ENCODE data around the gene WEE1.
"Not testable (repeated sequence)": the region's sequence is repeated elsewhere in the genome, so short reads cannot be mapped to it uniquely, and the experiment has no call there.

Gene WEE1

GRCh38 chr11:9600644-9601036, 27.2 kb downstream of the WEE1 start:
- DNase-seq = no peak

DNA sequence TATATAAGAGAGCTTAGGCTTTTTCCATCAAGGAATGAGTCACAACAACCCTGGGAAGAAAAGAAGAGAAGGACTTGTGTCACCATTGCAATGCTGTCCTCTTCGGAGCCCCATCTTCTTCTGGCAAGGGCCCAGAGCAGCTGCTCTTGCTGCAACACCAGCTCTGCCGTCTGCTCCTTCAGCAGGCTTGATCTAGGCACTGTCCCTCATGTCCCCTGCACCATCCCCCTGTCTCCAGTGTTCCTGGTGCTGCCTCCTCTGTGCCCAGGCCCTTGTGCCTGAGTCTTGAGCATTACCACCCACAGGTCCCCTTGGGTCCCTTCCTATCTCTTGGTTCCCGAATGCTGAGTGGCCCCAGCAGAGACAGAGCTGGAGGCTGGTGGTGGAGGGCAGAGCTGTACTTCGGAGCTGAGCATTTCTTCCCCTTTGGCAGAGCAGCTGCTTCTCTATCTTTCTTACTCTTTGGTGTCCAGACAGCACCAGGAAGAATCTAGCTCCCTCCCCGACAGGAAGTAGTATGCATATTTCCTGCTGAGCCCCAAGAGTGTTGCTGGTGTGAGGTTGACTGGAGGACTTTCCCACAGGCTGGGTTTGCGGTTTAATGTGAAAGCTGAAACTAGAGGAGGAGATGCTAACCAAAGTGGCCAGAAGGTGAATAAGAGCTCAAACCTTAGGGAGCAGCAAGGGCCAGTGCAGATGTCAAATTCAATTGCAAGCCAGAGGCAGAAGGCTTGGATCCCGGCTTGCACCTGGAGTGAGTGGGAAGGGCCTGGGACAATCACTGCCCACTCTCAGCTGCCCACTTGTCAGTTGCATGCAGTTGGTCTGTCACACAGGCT, 27.8 kb downstream of the WEE1 start:
- peak; percentile 94 for DNase-seq

- no peak for DNase-seq
Measured at GRCh38 chr11:9601876-9602199, 28.4 kb downstream of the WEE1 start.

DNA sequence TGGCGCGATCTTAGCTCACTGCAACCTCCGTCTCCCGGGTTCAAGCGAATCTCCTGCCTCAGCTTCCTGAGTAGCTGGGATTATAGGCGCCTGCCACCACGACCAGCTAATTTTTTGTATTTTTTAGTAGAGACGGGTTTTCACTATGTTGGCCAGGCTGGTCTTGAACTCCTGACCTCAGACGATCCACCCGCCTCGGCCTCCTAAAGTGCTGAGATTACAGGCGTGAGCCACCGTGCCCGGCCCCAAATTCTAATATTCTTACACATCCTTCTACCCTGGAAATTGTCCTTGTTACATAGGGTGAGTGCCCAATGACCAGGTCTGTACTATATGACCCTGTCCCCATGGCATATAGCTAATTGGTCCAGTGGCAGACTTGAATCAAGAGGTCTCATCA, 29.7 kb downstream of the WEE1 start:
- DNase-seq = not testable (repeated sequence)

GRCh38 chr11:9604134-9604533, 30.7 kb downstream of the WEE1 start:
- DNase-seq = peak; percentile 66

DNA sequence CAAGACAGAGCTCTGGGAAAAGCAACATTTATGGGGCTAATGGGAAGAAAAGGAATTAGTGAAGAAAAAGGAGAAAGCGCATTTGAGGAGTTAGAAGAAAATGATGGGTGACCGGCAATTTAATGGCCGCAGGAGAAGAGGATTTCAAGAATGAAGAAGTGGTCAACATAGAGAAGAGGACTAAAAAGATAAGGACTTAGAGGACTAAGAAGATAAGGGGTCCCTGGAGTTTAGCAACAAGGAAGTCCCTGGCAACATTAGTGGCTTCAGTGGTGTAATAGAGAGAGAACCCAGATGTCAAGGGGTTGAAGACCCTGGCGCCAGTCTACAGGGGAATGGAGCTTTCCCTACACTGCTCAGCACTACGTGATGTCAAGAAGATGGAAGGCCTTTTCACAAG, 32.3 kb downstream of the WEE1 start:
- DNase-seq = peak; percentile 84

DNA sequence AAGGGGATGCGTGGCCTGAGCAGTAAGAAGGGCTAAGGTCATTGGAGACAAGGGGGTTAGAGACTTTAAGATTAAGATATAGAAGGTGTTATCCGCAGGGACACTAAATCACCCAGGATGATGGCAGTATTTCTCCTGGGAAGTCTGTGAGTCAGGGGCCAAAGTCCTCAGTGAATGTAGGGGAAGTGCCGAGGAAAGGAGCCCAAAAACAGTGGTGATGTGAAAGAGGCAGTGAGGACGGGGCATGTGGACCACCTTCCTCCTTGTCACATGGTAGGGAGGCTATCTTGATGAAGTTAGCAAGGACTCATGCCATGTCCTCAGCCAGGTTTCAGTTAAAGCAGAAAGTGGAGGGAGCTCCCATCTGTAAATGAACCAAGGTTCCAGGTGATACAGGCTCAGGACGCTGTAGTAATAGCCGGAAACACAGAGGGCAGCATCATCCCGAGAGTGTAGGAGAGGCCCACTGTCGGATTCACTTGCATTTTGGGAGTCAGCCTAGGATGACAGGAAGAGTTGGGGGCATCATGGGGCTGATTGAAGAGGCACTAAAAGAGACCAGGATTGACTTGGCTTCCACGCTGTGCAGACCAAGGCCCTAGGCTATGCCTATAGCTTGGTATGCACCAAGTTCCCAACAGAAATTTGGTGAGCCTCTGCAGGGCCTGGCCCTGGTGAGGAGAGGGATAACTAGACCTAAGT, 33.5 kb downstream of the WEE1 start:
- DNase-seq = no peak

DNA sequence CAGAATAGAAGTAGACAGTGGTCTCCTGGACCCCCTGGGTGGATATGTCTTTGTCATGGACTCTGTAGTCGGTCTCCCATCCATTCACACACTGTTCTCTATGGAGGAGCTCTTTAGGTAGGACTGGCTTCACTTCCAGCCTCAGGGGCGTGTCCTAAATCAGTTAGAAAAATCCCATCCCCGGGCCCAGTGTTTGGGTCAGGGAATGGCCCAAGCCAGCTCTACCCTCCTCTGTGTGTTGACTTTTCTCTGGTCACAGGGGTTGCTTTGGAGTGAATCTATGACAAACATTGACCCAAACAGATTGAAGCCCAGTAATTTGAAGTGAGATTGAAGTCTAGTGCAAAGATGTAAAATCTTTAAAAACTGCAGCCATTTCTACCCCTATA, 34.0 kb downstream of the WEE1 start:
- DNase-seq = no peak

- no peak for DNase-seq
Measured at GRCh38 chr11:9609002-9609759, 35.7 kb downstream of the WEE1 start.

GRCh38 chr11:9609841-9610240, 36.4 kb downstream of the WEE1 start:
- no peak for DNase-seq

DNA sequence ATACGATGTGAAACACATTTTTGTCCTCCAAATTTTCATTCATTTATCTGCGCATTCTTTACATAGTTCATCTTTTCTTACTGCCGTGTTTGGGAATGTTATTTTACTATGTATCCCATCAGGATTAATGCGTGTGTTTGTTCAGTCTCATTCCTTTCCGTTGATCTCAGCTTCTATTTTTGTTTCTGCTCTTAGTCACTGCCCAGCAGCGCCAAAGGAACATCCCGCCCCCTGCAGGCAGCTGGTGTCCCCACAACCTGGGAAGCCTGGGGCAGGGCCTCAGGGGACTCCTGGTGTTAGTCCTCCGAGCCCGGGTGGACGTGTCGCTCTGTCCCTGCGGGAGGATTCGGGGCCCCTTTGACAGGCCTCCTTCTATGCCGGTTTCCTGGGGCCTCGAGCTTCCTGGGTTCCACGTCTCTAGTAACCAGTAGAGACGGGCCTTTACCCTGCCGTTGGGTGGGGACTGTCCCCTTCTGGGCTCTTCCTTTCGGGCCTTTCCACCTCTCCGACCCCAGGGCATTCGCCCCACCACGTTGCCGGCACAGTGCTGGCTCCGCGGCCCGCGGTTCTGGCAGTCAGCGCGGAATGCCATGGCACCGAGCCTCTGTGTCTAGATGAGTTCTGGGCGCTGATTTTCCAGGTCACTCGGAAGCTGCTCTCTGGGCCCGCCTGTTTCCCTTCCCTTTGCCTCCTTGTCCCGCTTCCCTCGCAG, 39.8 kb downstream of the WEE1 start:
- DNase-seq = peak; percentile 95

GRCh38 chr11:9613830-9614762, 40.6 kb downstream of the WEE1 start:
- DNase-seq = peak; percentile 96

- DNase-seq = peak; percentile 62
Measured at GRCh38 chr11:9615031-9615451, 41.6 kb downstream of the WEE1 start.

DNA sequence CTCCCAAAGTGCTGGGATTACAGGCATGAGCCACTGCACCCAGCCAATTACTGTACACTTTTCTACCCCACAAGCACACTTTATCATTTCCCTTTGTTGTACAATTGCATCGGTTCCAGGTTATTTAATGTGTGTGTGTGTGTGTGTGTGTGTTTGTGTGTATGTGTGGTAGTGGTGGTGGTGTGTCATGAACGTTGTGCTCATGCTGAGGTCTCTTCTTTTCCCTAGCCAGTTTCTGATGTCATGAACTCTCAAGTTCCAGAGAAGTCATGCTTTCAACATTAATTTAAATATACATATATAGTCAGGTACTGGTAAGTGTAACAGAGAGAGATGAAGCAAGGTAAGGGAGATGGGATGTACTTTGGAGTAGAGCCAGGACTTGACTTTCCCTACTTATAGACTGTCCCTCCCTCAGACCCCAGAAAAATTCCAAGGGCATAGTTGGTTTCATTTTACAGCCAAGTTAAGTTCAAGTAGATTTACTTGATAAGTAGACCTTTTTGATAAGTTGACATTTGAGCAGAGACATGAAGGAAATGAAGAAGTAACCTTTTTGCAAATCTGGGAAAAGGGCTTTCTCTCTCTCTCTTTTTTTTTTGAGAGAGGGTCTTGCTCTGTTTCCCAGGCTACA, 42.7 kb downstream of the WEE1 start:
- no peak for DNase-seq

DNA sequence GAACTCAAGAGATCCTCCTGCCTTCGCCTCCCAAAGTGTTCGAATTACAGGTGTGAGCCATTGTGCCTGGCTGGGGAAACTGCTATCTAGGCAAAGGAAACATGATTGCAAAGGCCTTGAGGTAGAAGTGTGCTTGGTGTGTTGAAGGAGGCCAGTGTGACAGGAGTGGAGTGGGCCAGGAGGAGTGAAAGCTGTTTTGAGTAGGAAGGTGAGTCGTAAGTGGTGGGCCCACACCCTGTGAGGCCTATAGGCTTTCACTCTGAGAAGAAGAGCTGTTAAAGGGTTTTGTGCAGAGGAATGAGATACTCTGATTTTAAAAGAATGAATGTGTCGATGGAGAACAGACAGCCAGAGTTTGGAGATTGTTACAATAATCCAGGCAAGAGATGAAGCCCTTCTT, 43.4 kb downstream of the WEE1 start:
- DNase-seq = no peak

GRCh38 chr11:9617940-9618339, 44.5 kb downstream of the WEE1 start:
- DNase-seq = no peak

GRCh38 chr11:9619004-9619403, 45.5 kb downstream of the WEE1 start:
- DNase-seq = no peak

- no peak for DNase-seq
Measured at GRCh38 chr11:9619971-9620370, 46.5 kb downstream of the WEE1 start.

GRCh38 chr11:9622353-9622752, 48.9 kb downstream of the WEE1 start:
- not testable (repeated sequence) for DNase-seq

DNA sequence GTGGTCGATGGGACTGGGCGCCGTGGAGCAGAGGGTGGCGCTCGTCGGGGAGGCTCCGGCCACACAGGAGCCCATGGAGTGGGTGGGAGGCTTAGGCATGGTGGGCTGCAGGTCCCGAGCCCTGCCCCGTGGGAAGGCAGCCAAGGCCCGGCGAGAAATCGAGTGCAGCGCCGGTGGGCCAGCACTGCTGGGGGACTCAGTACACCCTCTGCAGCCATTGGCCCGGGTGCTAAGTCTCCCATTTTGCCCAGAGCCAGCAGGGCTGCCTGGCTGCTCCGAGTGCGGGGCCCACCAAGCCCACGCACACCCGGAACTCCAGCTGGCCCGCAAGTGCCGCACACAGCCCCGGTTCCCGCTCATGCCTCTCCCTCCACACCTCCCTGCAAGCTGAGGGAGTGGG, 49.6 kb downstream of the WEE1 start:
- DNase-seq = not testable (repeated sequence)

DNA sequence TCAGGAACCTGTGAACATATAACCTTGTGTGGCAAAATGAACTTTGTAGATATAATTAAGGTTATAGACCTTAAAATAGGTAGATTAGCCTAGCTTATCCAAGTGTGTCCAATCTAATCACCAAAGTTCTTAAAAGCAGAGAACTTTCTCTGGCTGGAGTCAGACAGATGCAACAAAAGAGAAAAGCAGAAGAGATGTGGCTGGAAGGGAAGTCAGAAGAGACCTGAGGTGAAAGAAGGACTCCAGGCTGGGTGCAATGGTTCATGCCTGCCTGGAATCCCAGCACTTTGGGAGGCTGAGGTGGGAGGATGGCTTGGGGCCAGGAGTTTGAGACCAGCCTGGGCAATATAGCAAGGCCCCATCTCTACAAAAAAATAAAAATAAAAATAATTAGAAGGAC, 51.0 kb downstream of the WEE1 start:
- DNase-seq = no peak

Measured in hematopoietic multipotent progenitor cell treated with erythropoietin and hydrocortisone succinate and interleukin-3 and kit ligand, for 4 days (in vitro differentiated cells).